NCI-H1048 (cell line): ENCODE measurements around the gene DCC.

ENCODE experiments used
- DNase-seq: peaks from one replicate; lab custom pipeline; 2025; lab: John Stamatoyannopoulos, UW

The DCC gene

DNA sequence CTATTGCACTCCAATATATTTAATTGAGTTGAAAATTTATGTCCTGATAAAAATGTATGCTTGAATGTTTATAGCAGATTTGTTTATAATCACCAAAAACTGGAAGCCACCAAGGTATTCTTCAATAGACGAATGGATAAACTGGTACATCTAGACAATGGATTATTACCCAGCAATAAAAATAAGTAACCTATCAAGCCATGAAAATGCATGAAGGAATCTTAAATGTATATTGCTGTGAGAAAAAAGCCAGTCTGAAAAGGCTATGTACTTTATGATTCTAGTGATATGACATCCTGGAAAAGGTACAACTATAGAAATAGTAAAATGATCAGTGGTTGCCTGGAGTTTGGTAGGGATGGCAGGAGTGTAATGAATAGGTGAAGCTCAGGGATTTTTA is 580.7 kb downstream of the DCC start:
- DNase-seq = no peak

DNA sequence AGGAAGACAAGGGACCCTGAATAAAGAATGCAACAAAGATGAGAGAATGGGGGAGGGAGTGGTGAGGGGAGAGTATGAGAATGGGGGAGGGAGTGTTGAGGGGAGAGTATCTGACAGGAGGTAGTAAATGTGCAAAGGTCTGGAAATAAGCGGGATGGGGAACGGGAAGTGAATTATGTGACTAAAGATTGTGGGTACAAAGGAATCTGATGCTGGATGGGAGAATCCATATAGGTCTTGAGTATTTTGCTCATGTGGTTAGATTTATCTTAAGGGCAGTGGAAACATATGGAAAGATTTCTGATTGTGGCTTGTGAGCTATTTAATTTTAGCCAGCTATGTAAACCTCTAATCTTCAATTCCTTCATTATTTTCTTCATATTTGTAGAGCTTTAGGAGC is 593.4 kb downstream of the DCC start:
- DNase-seq = no peak

DNA sequence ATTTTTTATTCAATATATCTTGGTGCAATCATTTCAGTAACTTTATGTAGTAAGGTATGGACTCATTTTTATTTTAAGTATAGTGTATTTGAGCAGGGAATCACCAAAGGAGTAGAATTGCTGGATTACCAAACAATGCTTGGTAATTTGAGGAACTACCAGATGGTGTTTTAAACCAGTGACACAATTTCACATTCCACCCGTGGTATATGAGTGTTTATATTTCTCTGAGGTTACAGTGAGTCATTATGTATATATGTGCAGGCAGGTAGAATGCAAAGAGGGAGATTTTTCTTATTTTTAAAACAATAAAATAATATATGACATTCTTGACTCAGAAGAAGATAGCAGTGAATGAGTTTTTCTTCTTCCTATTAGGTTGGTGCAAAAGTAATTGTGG is 596.9 kb downstream of the DCC start:
- DNase-seq = no peak

DNA sequence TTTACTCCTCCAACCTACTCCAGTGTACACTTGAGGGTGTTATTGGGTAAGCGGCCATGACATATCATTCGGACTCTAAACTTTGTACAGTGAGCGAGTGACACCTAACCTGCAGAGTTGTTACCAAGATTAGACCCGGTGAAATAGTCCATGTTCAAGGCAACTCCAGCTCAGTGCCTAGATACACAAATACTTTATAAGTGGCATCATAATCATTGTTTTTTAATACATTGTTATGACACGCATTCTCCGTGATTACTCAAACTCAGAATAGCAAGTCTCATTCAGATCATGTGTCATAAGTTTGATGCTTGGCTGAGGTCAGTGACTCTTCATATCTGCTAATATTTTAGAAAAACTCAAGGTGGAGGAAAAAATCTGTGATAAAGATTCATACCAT is 597.8 kb downstream of the DCC start:
- DNase-seq = no peak

DNA sequence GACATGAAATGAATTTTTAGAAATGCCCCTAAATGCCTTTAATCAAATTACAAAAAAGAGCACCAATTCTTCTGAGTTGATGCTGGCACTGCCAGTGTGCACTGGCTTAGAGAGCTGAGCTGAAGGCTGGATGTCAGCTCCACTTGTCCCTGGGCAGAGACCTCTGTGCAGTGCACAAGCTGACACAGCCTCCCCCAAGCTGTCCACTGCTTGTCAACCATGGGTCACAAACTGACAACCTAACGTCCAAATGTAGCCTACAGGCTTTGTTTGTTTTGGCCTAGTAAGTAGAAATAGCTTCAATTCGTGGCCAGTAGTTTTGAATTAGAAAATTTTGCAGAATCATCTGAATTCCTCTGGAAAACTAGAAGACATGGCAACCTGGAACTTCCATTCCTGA is 605.6 kb downstream of the DCC start:
- DNase-seq = no peak

DNA sequence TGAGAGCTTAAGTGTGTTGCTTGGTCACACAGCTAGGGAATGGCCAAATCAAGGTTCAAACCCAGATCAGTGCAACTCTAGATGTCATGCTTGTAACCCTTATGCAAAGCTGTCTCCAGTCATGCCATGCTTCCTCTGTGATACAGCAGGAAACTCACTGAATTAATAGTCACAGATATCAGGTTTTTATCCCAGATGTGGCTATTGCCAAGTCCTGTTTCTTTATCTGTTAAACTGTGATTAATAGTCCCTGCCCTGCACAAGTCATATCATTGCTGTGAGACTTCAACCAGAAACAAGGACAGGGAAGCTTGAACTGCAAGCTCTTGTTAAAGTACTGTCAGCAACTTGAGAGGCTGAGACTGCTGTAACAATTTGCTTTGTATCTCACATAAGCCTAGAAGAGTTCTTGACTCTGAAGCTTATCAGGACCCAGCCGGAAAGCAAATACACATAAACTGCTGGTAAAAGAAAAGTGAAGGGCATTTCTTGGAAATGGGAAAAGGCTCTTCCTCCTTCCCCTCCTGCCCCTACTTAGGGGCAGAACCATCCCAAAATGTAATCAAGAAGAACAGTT is 609.0 kb downstream of the DCC start:
- no peak for DNase-seq

DNA sequence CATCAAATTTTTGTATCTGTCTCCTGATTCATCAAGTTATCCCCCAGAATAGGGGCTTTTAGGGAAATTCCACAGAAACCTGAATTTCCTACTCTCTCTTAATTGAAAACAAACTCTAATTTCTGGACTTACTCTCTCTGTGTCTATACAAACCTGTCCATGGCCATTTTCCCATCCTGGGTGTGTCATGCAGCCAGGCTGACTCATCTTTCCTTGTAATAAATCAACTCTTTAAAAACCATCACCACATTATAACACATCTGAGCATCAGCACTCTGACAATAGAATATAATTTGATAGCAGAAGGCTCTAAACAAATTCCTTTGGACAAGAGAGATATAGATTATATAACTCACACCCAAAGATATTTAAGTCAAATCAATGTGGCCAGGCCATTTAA is 610.2 kb downstream of the DCC start:
- DNase-seq = no peak

DNA sequence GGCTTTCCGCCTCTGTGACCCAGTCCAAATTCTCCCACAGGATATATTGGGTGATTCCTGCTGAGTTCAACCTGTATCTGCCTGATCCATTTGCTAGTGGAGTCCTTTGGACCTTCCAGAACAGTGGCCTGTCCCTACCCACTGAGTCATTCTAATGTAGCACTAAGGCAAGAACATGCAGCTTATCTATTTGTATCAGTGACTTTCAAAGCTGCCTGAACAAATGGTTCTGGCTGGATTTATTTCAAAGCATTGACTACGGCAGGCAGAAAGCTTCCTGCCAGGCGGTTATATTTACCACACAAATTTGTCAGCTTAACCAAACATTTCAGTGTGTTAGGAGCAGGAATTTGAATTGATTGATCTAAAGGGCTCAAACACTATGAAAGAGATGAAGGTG is 613.4 kb downstream of the DCC start:
- DNase-seq = no peak

DNA sequence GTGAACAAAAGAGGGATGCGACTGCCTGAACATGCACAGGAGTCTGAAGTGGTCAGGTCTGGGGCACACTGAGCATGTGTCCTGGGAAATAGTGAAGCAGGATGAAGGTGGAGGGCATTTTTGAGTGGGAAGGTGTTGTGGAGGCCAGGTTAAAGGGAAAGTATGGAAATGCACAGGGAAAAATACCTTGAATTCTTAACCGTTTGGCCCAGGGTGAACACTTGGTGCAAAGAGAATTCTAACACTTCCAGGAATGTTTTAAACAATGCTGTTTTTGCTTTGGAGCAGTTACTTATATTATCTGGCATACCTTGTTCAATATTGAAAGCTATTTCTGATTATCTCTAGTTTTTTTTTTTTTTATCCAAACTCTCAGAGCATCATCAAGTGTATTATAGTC is 623.5 kb downstream of the DCC start:
- DNase-seq = no peak

DNA sequence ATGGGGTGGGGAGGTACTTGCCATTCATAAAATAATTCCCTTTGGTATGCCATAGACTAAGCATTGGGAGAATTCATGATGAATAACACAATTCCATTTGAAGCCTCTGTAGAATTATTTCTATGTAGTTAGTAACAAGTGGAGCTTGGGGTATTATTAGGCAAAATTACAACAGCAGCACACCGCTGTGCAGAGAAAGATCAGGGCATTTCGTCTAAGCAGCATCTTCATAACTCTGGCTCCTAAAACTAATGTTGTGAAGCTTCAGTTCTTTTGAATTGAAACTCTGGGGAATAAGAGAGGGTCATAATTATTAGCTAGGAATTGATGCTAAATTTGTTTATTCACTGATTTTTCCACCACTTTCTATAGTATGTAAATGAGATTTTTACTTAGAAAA is 630.7 kb downstream of the DCC start:
- no peak for DNase-seq

DNA sequence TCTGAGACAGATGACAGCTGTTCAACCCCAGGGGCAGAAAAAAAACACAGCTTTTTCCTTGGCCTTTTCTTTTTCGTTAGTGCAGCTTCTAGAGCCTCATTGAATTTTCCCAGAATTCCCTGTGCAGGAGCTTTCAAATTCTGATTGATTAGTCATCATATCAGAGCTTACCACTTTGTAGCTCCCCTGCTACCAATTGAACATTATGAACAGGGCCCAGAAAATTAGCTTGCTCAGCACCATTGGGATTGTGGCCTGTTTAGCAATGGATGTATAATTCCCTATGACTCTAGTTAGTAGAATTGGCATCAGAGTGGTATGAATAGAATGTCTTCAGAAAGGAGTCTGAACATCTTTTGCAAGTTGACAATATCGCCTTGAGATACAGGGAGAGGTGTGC is 631.1 kb downstream of the DCC start:
- no peak for DNase-seq

DNA sequence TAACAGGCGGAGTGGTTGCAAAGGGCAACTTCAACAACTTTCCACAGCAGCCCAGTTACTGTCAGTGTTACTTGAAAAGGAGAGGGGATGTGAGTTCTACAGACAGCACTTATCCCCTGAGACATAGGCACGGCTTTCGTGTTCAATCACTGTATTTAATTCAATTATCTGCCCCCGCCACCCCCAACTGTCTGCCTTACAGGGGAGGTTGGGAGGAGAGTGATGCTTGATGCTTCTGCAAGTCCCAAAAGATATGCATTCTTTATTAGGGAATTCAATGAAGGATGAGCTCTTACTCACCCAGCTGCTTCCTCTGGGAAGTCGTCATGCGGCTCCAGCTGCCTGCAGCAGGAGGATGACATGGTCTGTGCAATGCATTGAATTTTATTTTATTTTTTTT is 639.9 kb downstream of the DCC start:
- no peak for DNase-seq

DNA sequence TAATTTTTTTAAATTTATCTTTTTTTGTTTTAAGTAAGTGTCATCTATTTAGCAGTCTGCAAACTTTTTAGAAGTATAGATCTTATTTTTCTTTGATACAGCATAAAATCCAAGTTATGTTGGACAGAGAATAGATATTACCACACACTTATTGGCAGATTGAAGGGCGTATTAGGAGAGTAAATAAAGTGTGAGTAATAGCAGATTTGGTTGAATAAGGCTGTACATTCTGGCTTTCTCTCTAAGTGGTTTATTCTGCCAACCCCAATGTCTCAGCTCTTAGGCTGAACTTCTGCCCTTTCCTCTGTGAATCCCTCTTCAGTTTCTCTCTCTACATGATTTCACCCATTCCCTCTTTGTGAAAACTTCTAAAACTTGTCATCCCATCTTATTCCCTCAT is 651.2 kb downstream of the DCC start:
- DNase-seq = no peak

DNA sequence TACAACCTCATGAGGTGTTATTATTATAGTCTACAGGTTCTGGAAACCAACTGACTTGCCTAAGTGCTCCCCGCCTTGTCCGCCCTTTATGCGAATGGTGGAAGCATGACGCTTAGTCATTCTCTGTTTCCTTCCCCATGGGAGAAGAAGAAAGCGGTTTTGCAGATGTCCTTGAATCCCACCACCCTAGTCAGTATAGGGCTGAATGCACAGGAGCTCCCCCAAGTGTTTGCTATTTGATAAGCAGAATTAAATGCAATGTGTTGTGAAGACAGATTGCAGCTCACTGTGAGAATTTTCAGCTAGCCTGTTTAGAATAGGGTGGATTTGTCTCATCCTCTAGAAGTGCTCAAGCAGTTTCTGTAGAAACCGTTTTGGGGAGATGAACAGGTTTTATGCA is 652.0 kb downstream of the DCC start:
- DNase-seq = no peak

DNA sequence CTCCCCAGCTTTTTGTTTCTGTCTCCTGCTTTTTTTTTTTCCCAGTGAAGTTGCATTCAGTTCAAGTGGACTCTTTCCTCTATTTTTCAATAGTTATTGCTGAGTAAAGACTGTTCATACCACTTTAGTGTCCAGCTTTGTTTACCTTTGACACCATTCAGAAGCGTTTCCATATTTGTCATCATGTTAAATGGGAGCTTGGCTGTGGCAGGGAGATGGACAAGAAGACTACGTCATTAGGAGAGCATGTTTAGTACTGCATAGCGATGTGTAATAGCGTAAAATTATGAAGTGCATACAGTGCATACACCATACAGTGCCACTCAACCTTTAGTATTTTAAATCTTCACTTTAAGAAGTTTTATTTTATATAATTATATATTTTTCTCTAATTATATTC is 655.9 kb downstream of the DCC start:
- no peak for DNase-seq

DNA sequence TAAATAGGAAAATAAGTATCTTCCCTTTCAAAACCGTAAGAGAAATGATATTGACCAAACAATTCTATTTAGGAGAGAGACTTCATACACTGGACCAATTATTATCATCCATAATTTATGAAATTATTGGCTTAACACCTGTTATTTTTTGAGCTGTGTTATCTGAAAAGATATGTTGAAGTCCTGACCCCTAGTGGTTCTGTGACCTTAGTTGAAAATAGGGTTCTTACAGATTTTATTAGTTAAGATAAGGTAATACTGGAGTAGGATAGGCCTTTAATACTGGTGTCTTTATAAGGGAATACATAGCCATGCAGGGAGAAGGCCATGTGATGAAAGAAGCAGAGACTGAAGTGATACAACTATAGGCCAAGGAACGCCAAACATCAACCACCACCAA is 659.6 kb downstream of the DCC start:
- DNase-seq = no peak

DNA sequence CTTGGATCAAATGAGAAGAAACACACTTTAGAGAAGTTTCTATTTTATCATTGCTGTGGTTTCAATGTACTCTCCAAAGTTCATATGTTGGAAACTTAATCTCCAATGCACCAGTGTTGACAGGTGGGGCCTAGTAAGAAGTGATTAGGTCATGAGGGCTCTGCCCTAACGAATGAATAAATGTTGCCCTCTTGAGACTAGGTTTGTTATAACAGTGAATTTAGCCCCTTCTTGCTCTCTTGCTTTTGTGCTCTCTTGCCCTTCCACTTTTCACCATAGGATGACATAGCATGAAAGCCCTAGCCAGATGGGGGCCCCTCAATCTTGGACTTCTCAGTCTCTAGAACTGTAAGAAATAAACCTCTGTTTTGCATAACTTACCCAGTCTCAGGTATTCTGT is 664.8 kb downstream of the DCC start:
- no peak for DNase-seq

DNA sequence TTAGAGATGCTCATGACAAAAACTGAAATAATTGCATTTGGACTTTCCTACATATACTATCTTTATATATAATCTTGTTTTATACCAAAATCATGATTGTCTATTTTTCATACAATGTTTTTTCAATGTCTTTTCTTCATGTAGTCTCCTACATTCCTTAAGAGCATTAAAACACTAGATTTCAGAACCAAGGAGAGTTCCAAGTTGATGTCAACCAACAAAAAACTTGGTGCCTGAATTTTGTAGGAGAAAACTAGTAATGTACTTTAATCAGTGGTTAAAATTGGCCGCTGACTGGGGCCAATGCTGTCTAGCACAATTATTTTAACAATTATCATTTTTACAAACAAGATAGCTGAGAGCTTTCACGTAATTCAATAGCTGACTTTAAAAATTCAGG is 678.8 kb downstream of the DCC start:
- no peak for DNase-seq

DNA sequence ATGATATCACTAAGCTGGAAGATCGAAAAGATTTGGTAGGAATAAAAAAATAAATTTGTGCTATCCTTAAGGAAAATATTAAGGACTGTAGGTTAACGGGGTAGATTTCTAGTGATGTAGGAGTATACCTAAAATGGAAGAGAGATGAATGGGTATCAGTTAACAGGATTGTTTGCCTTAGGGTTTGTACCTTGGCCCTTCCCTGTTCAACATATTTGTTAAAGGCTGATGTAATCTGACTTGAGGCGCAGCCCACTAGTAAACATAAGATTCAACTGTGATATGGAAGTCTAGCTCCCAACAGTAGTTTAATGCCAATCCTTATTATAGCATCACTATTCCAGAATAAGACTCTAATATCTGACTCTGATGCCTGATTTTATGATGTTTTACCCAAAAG is 685.2 kb downstream of the DCC start:
- no peak for DNase-seq

DNA sequence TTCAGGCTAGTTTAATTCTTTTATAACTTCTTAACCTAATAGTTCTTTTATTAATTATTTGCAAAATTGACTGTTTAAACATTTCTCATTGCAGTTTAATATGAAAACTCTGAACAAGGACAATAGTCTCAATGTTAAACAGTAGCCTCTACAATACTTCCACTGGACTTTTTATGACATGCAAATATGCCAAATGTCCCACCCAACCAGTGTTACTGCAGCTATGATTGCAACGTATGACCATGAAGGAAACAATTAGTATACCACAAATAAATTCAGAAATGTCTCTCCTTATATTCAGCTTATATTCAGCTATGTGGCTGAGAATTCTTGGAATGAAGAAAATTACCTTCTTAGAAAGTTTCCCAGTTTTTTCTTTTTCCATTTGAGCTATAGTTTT is 688.6 kb downstream of the DCC start:
- peak; percentile 23 for DNase-seq

DNA sequence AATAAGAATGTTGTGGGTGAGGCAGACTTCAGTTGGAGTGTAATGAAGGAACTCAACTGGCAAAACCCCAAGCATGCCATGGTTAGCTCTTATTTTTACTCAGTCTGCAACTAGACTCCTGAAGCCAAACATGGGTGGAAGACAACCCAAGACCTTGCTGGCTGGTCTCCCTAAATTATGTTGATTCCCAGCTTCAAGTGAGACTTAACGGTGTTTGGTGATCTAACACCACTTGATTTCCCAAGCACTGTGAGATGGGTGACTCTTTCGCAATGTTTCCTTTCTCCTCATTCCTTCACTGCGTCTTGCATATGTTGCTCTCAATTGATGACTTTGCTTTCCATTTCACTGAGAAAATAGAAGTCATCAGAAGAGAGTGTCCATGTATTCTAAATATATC is 693.1 kb downstream of the DCC start:
- no peak for DNase-seq

DNA sequence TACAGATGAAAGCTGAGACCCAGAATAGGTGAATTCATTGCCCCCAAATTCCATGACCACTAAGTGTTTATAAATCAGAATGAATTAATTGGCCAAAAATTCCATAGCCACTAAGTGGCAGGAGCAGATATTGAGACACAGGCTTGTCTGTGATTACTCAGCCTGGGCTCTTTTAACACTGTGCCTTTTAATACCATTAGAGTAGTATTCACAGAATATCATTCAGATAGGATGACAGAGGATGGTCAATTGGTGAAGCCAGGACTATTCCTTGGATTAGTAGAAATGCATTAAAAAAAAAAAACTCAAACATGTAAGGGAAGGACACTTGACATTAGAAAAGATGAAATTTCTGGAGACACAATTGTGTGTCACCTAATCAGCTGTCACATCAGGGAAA is 698.6 kb downstream of the DCC start:
- DNase-seq = no peak

DNA sequence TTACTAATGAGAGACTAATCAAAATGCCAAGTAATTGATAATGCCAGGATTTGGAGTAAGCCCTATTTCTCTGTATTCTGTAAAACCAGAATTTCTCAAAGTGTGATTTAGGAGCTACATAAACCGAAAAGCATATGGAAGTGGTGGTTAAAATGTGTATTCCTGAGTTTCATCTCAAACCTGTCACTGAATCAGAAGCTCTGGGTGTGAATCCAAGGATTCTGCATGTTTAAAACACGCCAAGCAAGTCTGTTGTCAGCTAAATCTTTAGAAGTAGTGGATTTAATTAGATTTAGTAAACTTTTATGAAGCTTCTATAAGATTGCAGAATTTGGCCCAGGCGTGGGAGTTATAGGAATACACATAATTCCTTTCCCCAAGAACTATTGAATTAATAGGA is 700.3 kb downstream of the DCC start:
- no peak for DNase-seq

DNA sequence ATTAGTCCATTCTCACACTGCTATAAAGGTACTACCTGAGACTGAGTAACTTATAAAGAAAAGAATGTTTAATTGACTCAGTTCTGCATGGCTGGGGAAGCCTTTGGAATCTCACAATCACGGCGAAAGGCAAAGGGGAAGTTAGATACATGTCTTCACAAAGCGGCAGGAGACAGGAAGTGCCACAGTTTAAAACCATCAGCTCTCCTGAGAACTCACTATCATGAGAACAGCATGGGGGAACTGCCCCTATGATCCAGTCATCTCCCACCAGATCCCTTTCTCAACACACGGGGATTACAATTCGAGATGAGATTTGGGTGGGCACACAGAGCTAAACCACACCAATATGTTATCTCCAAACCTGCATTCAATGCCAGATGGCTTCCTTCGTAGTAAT is 716.1 kb downstream of the DCC start:
- DNase-seq = no peak

DNA sequence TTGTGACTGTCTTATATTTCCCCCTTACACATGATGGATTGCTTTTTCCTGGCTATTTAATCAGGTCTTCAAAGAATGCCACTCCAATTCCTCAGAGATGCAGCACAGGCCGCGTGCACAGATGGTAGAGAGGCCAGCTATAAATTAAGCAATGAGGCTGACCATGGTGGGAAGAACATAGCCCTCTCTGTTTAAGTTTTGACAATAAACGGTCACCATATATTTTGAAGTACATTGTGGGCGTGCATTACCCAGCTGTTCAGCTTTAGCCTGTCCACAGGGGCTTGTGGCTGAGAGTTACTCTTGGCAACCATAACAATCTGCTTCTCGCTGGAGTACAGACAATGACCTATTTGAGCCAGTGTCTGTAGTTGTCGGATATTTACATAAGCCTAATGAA is 730.8 kb downstream of the DCC start:
- no peak for DNase-seq
